ENCODE results near the gene GIPC1. TPM values are rescaled to one million over a fixed set of nuclear protein-coding genes. Genes with fewer than 3 reads are reported as not detected.
A peak's percentile ranks its signal among the peaks of the same experiment; 100 is the strongest.
"Not testable (repeated sequence)": the region's sequence is repeated elsewhere in the genome, so short reads cannot be mapped to it uniquely, and the experiment has no call there.

Gene GIPC1
- polyA plus RNA-seq, 3 donors, result 4.0 to 6.2 (median 4.8) TPM

GRCh38 chr19:14467391-14467790, 28.5 kb downstream of the GIPC1 start:
- H3K36me3 Mint-ChIP-seq, result peaks cover 67 to 95% of the 10 kb centered on the region in 2 donors
- no peak for DNase-seq
- peak overlapping the region in 1 of 7 donors; percentile 67 for H3K27ac Mint-ChIP-seq
- Histone ChIP-seq H3K27ac (ENCODE audit: low read depth in 1 of 2, low read length in 2 of 2) (no peak overlapping the region), H2AFZ (ENCODE audit: insufficient read depth, low read depth, low read length, poor library complexity, severe bottlenecking) (no peak overlapping the region), H4K20me1 (ENCODE audit: insufficient read depth, low read length) (peaks cover 78% of the 10 kb centered on the region), H3K36me3 (replicated peaks in 1 of 2; ENCODE audit: control insufficient read depth in 1 of 2, insufficient read depth in 2 of 2, low read length in 2 of 2) (peaks cover 70 to 88% of the 10 kb centered on the region in 2 donors), H3K79me2 (ENCODE audit: insufficient read depth, low read length) (no peaks in the 10 kb centered on the region), H3K4me1 (ENCODE audit: control insufficient read depth in 1 of 2, insufficient read depth in 2 of 2, low read length in 2 of 2) (peaks cover 10 to 13% of the 10 kb centered on the region in 2 donors), H3K4me3 (replicated peaks in 1 of 3; ENCODE audit: low read depth in 2 of 3, low read length in 3 of 3) (no peak overlapping the region), H3K4me2 (replicated peaks; ENCODE audit: extremely low read depth, low read length, poor library complexity, severe bottlenecking) (no peak overlapping the region), H3K9me3 (replicated peaks in 1 of 2; ENCODE audit: control insufficient read depth in 1 of 2, insufficient read depth in 1 of 2, low read length in 2 of 2) (no peaks in the 10 kb centered on the region), H3K9ac (ENCODE audit: insufficient read depth, low read length, poor library complexity, severe bottlenecking) (no peak overlapping the region), H3K27me3 (ENCODE audit: control insufficient read depth in 2 of 2, insufficient read depth in 2 of 2, low read length in 2 of 2) (peaks cover under 1 to 2% of the 10 kb centered on the region in 2 donors)
- H3K4me1 Mint-ChIP-seq, result peaks cover 7% of the 10 kb centered on the region
- no peak for TF ChIP-seq CTCF (IDR thresholded peaks at IDR 0.05)
- intact Hi-C loops (cut with micrococcal nuclease), result no loop called here
- peaks cover 0 to 8% (median 3%) of the 10 kb centered on the region in 3 donors for H3K27me3 Mint-ChIP-seq (ENCODE audit: low read depth in 3 of 3)
- H3K4me3 Mint-ChIP-seq, result no peak overlapping the region
- WGBS (ENCODE audit: insufficient coverage), result 97% methylated on average over 6 of the region's 12 CpGs
- H3K9me3 Mint-ChIP-seq, result peaks cover 0 to 3% (median 0%) of the 10 kb centered on the region in 7 donors

GRCh38 chr19:14463747-14464146, 32.2 kb downstream of the GIPC1 start:
- no peak overlapping the region for H2AFZ ChIP-seq (ENCODE audit: insufficient read depth, low read depth, low read length, poor library complexity, severe bottlenecking)
- no peak for TF ChIP-seq CTCF (IDR thresholded peaks at IDR 0.05)
- peaks cover 0 to 2% (median 0%) of the 10 kb centered on the region in 3 donors for H3K27me3 Mint-ChIP-seq (ENCODE audit: low read depth in 3 of 3)
- 98% methylated on average over 21 of the region's 21 CpGs for WGBS (ENCODE audit: insufficient coverage)
- H3K27me3 ChIP-seq (ENCODE audit: control insufficient read depth in 2 of 2, insufficient read depth in 2 of 2, low read length in 2 of 2), result no peaks in the 10 kb centered on the region
- H3K36me3 ChIP-seq (replicated peaks in 1 of 2; ENCODE audit: control insufficient read depth in 1 of 2, insufficient read depth in 2 of 2, low read length in 2 of 2), result peaks cover 71 to 90% of the 10 kb centered on the region in 2 donors
- no peak overlapping the region for H3K4me3 Mint-ChIP-seq
- no peak overlapping the region for H3K27ac ChIP-seq (ENCODE audit: low read depth in 1 of 2, low read length in 2 of 2)
- H3K4me3 ChIP-seq (replicated peaks in 1 of 3; ENCODE audit: low read depth in 2 of 3, low read length in 3 of 3), result no peak overlapping the region
- intact Hi-C loops (cut with micrococcal nuclease), result no loop called here
- peaks cover 16% of the 10 kb centered on the region for H3K4me1 Mint-ChIP-seq
- H3K9ac ChIP-seq (ENCODE audit: insufficient read depth, low read length, poor library complexity, severe bottlenecking), result no peak overlapping the region
- H3K79me2 ChIP-seq (ENCODE audit: insufficient read depth, low read length), result no peaks in the 10 kb centered on the region
- H3K27ac Mint-ChIP-seq, result no peak overlapping the region
- no peak overlapping the region for H3K4me2 ChIP-seq (replicated peaks; ENCODE audit: extremely low read depth, low read length, poor library complexity, severe bottlenecking)
- peaks cover 63 to 100% of the 10 kb centered on the region in 2 donors for H3K36me3 Mint-ChIP-seq
- H3K9me3 ChIP-seq (replicated peaks in 1 of 2; ENCODE audit: control insufficient read depth in 1 of 2, insufficient read depth in 1 of 2, low read length in 2 of 2), result no peaks in the 10 kb centered on the region
- DNase-seq, result no peak
- H3K9me3 Mint-ChIP-seq, result peaks cover 0 to 2% (median 0%) of the 10 kb centered on the region in 7 donors
- H4K20me1 ChIP-seq (ENCODE audit: insufficient read depth, low read length), result peaks cover 75% of the 10 kb centered on the region
- H3K4me1 ChIP-seq (ENCODE audit: control insufficient read depth in 1 of 2, insufficient read depth in 2 of 2, low read length in 2 of 2), result peaks cover 13 to 20% of the 10 kb centered on the region in 2 donors

- H3K79me2 ChIP-seq (ENCODE audit: insufficient read depth, low read length); H3K9me3 Mint-ChIP-seq; H3K4me3 ChIP-seq (replicated peaks in 1 of 3; ENCODE audit: low read depth in 2 of 3, low read length in 3 of 3); H3K27me3 ChIP-seq (ENCODE audit: control insufficient read depth in 2 of 2, insufficient read depth in 2 of 2, low read length in 2 of 2); H3K9me3 ChIP-seq (replicated peaks in 1 of 2; ENCODE audit: control insufficient read depth in 1 of 2, insufficient read depth in 1 of 2, low read length in 2 of 2); H3K9ac ChIP-seq (ENCODE audit: insufficient read depth, low read length, poor library complexity, severe bottlenecking); intact Hi-C loops (cut with micrococcal nuclease); H2AFZ ChIP-seq (ENCODE audit: insufficient read depth, low read depth, low read length, poor library complexity, severe bottlenecking); H3K4me2 ChIP-seq (replicated peaks; ENCODE audit: extremely low read depth, low read length, poor library complexity, severe bottlenecking); H3K27me3 Mint-ChIP-seq (ENCODE audit: low read depth in 3 of 3); H3K4me3 Mint-ChIP-seq; H3K27ac ChIP-seq (ENCODE audit: low read depth in 1 of 2, low read length in 2 of 2): not testable (repeated sequence)
- H3K36me3 Mint-ChIP-seq, result peaks cover 64 to 100% of the 10 kb centered on the region in 2 donors
- H4K20me1 ChIP-seq (ENCODE audit: insufficient read depth, low read length), result peaks cover 74% of the 10 kb centered on the region
- DNase-seq, result peak in 1 of 3 donors; percentile 13
- peaks cover 27% of the 10 kb centered on the region for H3K4me1 Mint-ChIP-seq
- H3K27ac Mint-ChIP-seq, result peak overlapping the region in 1 of 7 donors; percentile 50
- 13% methylated on average over 3 of the region's 7 CpGs for WGBS (ENCODE audit: insufficient coverage)
- H3K36me3 ChIP-seq (replicated peaks in 1 of 2; ENCODE audit: control insufficient read depth in 1 of 2, insufficient read depth in 2 of 2, low read length in 2 of 2), result peaks cover 73 to 90% of the 10 kb centered on the region in 2 donors
- peaks cover 20 to 28% of the 10 kb centered on the region in 2 donors for H3K4me1 ChIP-seq (ENCODE audit: control insufficient read depth in 1 of 2, insufficient read depth in 2 of 2, low read length in 2 of 2)
Observed at GRCh38 chr19:14462401-14462800, 33.5 kb downstream of the GIPC1 start.

Data from CD14-positive monocyte (primary cell).